ENCODE measurements around the gene DNAH14.
"Not testable (repeated sequence)": the region's sequence is repeated elsewhere in the genome, so short reads cannot be mapped to it uniquely, and the experiment has no call there.

Gene DNAH14

DNA sequence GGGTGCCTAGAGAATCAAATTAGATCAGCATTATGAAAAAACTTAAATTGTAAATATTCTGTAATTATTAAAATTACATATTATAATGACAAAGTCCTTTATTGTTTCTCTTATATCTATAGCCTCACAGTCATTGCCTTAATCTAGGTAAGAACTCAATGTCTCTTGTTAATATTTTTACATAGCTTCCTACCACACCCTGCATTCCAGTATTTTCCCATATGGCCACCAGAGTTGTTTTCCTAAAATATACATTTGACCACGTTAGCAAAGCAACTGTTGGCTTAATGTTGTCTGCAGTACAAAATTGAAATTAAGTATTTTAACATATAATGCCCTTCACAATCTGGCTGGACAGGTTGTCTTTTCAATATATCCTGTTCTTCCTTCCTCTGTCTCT is 230.3 kb downstream of the DNAH14 start:
- no peak for DNase-seq

DNA sequence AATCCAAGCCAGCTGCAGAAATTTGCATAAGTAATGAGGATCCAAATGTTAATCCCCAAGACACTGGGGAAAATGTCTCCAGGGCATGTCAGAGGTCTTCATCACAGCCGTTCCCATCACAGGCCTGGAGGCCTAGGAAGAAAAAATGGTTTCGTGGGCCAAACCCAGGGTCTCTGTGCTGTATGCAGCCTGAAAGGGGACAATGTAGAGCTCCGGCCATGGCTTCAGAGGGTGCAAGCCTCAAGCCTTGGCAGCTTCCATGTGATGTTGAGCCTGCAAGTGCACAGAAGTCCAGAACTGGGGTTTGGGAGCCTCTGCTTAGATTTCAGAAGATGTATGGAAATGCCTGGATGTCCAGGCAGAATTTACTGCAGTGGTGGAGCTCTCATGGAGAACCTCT is 247.9 kb downstream of the DNAH14 start:
- DNase-seq: not testable (repeated sequence)

DNA sequence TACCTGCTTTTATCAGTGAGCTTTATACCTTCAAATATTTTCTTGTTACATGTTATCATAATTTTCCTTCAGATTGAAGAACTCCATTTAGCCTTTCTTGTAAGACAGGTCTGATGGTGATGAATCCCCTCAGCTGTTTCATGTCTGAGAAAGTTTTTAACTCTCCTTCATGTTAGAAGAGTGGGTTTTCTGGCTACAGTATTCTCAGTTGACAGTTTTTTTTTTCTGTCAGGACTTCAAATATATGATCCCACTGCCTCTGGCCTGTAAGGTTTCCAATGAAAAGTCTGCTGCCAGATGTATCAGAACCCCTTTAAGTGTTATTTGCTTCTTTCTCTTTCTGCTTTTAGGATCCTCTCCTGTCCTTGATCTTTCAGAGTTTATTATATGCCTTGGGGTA is 250.2 kb downstream of the DNAH14 start:
- no peak for DNase-seq

DNA sequence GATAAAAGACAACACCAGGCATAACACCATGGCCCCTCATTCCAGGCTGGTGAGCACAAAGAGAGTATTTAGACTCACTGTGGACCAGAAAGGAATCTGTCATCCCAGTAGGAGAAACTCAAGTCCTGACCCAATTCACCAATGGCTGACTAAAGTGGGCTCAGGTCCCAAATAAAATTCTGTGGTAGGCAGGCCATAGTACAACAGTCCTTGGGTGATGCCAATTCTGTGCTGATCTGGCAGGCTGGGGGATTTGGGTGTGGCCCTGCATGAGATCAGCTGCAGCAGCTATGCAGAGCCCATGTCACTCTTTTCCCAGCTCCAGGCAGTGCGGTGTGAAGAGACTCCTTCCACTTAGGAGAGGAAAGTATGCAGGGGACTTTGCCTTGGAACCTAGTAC is 253.2 kb downstream of the DNAH14 start:
- DNase-seq: no peak

DNA sequence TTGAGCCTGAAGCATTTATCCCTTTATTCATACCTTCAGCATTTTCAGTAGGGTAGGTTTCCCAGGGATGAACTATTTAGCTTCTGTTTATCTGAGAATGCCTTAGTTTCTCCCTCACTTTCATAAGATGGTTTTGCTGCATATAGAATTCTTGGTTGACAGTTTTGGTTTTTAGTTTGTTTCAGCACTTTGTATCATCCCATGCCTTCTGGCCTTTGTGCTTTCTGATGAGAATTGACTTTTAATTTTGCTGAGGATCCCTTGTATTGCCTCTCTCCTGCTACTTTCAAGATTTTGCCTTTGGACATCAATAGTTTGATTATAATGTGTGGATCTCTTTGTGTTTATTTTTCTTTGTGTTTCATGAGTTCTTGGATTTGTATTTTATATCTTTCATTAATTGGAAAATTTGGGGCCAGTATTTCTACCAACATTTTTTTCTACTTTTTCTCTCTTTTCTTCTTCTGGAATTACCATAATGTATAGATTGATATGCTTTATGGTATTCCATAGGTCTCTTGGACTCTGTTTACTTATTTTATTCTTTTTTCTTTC is 261.8 kb downstream of the DNAH14 start:
- DNase-seq: no peak

DNA sequence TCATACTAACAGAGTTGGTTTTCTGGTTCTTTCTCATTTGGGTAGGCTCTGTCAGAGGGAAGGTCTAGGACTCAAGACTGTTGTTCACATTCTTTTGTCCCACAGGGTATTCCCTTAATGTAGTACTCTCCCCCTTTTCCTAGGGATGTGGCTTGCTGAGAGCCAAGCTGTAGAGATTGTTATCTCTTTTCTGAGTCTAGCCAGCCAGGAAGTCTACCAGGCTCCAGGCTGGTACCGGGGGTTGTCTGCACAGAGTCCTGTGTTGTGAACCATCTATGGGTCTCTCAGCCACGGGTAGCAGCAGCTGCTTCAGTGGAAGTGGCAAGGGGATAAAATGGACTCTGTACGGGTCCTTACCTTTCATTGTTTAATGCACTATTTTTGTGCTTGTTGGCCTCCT is 272.0 kb downstream of the DNAH14 start:
- no peak for DNase-seq

DNA sequence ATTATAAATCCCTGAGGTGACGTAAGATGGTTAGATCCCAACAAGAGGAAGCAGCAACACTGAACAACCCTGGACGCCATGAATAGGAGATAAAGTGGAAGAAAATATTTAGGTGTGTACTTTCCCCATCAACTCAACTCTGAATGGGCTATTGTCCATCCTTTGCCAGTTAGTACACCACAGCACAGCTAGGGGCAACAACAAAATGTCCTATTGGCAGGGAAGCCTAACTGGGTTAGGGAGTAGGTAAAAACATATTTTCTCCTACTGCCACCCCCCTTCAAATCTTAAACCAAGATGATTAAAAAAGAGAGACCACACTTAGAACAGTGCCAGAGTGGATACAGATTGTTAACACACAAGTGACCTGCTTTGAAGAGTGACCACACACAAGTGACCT is 278.3 kb downstream of the DNAH14 start:
- no peak for DNase-seq

DNA sequence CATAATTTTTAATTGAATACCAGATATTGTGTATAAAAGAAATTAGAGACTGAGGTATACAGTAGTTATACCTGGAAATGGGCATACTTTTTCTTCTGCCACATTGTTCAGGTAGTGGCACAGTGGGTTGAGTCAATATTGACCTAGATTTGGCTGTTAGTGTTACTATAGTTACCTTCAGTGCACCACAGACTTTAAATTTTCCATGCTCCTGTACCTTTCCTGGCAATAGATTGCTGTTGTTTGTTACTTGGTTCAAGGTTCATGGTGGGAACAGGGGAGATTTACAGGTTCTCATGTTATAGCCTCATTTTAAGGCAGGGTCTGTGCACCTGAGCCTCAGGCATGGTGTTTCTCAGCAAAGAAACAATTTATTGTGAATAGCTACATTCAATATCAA is 279.7 kb downstream of the DNAH14 start:
- no peak for DNase-seq

DNA sequence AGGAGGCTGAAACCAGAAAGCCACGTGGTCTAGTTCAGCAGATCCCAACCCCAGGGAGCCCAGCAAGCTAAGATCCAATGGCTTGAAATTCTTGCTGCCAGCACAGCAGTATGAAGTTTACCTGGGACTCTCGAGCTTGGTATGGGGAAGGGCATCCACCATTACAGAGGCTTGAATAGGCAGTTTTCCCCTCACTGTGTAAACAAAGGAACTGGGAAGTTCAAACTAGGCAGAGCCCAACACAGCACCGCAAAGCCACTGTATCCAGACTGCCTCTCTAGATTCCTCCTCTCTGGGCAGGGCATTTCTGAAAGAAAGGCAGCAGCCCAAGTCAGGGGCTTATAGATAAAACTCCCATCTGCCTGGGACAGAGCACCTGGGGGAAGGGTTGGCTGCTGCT is 280.7 kb downstream of the DNAH14 start:
- DNase-seq: not testable (repeated sequence)

DNA sequence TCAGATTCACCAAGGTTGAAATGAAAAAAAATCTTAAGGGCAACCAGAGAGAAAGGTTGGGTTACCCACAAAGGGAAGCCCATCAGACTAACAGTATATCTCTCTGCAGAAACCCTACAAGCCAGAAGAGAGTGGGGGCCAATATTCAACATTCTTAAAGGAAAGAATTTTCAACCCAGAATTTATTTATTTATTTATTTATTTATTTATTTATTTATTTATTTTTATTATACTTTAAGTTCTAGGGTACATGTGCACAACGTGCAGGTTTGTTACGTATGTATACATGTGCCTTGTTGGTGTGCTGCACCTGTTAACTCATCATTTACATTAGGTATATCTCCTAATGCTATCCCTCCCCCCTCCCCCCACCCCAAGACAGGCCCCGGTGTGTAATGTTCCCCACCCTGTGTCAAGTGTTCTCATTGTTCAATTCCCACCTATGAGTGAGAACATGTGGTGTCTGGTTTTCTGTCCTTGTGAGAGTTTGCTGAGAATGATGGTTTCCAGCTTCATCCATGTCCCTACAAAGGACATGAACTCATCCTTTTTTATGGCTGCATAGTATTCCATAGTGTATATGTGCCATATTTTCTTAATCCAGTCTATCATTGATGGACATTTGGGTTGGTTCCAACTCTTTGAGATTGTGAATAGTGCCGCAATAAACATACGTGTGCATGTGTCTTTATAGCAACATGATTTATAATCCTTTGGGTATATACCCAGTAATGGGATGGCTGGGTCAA is 282.4 kb downstream of the DNAH14 start:
- DNase-seq: not testable (repeated sequence)

DNA sequence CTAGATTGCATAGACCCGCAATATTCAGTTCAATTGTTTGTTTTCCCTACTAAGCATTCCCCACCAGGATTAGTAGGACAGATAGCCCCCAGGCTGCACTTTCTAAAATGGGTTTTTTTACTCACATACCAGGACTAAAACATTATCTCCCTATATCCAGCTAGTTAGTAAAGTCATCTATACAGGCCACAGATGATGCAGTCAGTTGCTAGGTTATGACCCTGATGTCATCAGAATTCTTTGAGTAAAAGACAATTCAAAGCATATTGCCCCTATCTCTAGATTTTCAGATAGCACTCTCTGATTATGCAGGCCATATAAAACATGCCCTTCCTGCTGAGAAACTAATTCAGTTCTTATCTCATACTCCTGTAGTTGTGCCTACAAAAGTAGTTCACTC is 294.8 kb downstream of the DNAH14 start:
- no peak for DNase-seq

DNA sequence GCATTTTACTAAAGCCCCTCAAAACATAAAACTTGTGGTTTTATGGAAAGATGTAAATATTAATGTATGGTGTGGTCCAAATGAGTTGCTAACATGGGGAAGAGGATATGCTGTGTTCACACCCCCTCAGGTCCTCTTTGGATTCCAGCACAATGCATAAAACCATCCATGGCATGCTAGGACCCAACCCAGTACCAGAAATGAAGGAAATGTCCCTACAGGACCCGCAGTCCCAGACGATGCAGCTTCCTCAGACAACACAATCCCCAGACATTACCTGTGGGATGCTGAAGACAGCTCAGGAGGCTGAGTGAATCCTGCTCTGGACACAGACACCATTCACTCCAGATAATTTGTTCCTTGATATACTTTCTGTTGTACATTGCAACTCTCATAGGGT is 296.2 kb downstream of the DNAH14 start:
- no peak for DNase-seq

DNA sequence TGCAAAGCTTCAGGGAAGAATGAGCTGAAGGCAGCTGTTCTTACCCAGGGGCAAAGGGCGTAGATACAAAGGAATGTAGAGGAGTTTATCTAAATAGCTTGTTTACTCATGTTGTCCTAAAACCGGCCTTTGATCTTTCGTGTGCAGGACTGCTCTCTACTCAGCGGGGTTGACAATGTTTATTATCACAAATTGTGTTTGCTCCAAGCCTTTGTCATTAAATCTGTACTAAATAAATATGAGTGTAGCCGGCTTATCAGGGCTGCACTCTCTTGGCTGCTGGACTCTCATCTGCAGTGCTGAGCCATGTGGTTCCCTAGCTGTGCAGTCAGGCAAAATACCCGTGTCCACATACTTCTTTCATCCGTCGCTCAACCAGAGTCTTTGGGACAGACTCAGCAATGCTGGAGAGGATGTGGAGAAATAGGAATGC is 299.4 kb downstream of the DNAH14 start:
- DNase-seq: no peak

DNA sequence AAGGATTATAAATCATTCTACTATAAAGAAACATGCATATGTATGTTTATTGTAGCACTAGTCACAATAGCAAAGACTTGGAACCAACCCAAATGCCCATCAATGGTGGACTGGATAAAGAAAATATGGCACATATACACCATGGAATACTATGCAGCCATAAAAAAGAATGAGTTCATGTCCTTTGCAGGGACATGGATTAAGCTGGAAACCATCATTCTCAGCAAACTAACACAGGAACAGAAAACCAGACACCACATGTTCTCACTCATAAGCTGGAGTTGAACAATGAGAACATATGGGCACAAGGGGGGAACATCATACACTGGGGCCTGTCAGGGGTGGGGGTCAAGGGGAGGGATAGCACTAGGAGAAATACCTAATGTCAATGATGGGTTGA is 300.0 kb downstream of the DNAH14 start:
- not testable (repeated sequence) for DNase-seq

DNA sequence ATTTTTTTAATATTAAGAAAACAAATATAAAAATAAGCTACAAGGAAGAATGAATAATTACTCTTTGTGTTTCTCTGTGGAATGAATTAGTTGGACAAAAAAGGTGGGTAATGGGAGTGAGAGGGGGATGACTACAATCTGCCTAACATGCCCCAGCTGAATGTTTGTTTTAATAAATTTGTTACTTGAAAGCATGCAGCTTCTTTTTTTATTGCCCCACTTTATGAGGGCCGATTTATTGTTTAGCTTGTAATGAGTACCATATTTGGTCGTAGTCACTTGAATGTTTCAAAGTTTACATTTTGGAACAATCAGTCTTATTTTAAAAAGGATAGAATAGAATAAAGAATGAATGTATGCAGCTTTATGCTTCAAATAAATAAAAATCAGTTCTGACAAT is 301.0 kb downstream of the DNAH14 start:
- DNase-seq: no peak

DNA sequence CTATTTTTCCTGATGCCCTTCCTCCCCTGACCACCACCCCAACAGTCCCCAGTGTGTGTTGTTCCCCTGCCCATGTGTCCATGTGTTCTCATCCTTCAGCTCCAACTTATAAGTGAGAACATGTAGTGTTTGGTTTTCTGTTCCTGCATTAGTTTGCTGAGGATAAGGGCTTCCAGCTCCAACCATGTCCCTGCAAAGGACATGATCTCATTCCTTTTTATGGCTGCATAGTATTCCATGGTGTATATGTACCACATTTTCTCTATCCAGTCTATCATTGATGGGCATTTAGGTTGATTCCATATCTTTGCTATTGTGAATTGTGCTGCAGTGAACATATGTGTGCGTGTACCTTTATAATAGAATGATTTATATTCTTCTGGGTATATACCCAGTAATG is 303.5 kb downstream of the DNAH14 start:
- DNase-seq: not testable (repeated sequence)

DNA sequence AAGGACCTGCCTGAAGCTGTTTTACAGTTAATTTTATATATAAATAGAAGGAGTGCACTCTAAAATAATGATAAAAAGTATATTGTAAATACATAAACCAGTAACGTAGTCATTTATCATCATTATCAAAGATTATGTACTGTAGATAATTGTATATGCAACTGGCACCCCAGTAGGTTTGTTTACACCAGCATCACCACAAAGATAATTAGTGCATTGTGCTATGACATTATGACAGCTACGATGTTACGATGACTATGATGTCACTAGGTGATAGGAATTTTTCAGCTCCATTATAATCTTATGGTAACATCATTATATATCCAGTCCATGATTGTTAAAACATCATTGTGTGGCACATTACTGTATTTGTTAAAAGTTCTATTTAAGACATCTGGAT is 313.1 kb downstream of the DNAH14 start:
- DNase-seq: no peak

DNA sequence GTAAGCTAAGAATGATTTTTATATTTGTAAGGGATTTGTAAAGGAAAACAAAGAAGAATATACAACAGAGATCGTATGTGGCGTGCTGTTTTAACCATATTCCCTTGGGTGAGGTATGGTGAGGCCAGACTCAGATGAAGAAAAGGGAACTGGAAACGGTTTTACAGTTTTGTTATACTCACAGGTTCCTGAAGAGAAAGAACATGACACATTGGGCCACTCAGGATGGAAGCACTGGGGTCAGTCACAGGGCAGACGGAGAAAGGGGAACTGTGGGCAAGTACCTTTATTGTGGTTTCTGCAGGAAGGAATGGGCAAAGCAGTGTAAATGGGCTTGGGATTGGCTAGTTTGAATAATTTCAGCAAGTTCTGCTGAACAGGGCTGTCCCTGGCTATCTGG is 321.0 kb downstream of the DNAH14 start:
- no peak for DNase-seq

DNA sequence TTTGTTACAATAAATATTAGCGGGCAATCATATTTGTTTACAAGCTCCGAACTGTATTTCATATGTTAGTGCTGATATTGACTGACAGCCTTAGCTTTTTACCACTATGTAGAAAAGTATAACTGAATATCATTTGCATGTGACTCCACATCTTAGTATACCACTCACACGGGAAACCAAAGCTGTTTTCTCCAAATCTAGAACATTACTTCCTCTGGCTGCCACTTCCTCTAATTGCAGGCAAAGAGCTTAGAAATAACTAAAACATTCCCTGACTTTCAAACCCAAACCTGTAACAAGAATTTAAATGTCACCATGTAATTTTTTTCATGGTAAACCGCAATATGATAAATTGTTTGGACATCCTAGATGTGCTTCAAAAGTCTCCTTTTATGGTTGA is 323.7 kb downstream of the DNAH14 start:
- no peak for DNase-seq

DNA sequence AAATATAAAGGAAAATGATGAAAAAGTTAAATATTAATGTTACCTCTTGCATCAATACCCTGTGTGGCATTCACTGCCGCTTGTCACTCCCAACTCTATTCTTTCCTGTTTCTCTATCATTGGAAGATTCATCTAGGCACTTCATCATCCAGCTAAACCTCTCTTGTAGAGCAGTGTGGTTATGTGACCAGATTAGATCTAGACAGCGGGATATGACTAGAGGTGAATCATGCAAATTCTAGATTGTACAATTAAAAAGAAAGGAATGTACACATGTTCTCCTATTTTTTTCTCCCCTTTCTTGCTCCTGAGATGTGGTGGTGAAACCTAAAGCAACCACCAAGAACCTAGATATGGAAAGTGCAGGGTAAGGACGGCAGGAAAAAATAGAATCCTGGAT is 324.3 kb downstream of the DNAH14 start:
- DNase-seq: no peak

DNA sequence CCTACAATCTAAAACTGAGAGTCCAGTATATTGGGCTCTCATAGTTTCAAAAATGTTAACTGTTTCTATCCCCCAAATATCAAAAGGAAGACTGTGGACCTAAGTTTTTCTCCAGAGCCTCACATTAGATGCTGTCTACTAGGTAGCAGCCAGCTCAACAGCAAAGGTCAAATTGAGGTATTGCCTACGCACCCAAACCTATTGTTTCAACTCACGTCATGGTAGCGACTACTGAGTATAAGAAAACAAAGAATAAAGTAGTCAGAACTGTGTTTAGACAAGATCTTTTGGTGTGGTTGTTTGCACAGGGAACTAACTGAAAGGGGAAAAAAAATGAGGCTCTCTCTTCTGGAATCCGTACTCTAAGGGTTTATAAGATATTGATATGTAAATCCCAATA is 325.2 kb downstream of the DNAH14 start:
- DNase-seq: no peak

DNA sequence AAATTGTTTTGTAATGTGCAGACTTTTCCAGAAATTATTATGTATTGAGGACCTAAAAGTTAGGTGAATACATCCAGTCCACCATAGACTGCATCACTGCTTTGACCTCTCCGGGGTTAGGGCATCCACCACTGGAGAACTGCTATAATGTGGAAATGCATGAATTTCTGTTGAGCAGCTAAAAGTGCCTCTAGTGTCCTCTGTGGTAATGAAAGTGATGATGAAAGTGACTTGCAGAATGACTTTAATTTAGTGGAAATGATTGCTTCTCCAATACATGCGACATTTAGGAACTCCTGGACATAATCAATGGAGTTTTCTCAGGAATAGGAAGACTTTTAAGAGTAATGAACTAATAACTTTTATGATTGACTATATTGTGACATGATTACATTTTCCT is 327.6 kb downstream of the DNAH14 start:
- no peak for DNase-seq

DNA sequence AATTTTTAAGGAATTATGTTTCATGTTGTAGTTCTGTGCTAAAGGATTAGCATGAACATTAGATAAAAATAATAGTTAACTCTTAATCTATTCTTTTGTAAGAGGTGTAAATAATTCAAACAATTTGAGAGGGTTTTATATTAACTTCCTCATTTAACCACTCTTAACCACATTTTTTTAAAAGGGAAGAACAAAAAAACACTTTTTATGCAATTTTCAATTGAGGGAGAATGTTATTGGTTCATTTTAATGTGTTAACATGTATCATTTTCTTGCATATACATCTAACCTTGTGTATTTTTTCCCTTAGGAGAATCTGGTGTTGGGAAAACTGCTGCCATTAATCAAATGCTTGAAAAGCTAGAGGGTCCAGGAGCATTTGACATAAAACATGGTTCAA is 329.3 kb downstream of the DNAH14 start:
- DNase-seq: no peak

DNA sequence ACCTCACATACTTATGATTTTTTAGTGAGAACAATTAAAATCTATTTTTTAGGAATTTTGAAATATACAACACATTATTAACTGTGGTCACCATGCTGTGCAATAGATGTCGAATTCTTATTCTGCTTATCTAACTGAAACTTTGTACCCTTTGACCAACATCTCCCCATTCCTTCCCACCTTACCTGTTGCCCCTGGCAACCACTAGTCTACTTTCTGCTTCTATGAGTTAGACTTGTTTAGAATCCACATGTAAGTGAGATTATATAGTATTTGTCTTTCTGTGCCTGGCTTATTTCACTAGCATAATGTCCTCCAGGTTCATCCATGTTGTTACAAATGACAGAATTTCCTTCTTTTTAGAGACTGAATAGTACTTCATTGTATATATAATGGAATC is 330.1 kb downstream of the DNAH14 start:
- DNase-seq: no peak

DNA sequence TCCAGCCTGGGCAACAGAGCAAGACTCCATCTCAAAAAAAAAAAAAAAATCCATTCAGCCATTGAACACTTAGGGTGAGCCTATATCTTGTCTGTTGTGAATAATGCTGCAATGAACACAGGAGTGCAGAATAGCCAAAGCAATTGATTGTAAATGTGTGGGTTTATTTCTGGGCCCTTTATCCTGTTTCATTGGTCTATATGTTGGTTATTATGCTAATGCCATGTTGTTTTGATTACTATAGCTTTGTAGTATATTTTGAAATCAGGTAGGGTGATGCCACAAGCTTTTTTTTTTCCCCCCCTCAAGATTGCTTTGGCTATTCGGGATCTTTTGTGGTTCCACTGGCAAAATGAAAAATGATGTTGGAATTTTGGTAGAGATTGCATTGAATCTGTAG is 330.8 kb downstream of the DNAH14 start:
- no peak for DNase-seq
